ENCODE results near the gene TMEM87B. TPM values are rescaled to one million over a fixed set of nuclear protein-coding genes. Genes with fewer than 3 reads are reported as not detected.

TMEM87B gene
- total RNA-seq, 2 experiments from 2014 or later: 13.9 to 22.8 TPM

- ChIA-PET CTCF (ENCODE audit: unreplicated experiment) (no interaction called here), POLR2A (interaction anchor here (1.2 to 1.5 kb wide), 2 partner anchors 10 to 11 kb away, joined by 4 to 5 read pairs; no protein-coding TSS in a partner anchor)
- H2AFZ ChIP-seq (ENCODE audit: low read length): no peak overlapping the region
- H3K36me3 ChIP-seq (ENCODE audit: insufficient read depth, low read length): peaks cover 88% of the 10 kb centered on the region
- H3K27ac ChIP-seq (ENCODE audit: low read depth, low read length, poor library complexity, severe bottlenecking): no peak overlapping the region
- no peaks in the 10 kb centered on the region for H3K4me1 ChIP-seq (ENCODE audit: insufficient read depth, low read length, poor library complexity, severe bottlenecking)
- H3K9me3 ChIP-seq (ENCODE audit: low read length): 0 out of 2 replicates have a peak, but pooled peaks cover 5% of the 10 kb centered on the region
- no peak overlapping the region for H3K4me3 ChIP-seq (ENCODE audit: low read depth, low read length, poor library complexity, severe bottlenecking)
- H3K79me2 ChIP-seq (ENCODE audit: insufficient read depth, low read depth, low read length): peaks cover 16% of the 10 kb centered on the region; the same call in 1 of the 2 replicates
- intact Hi-C loops (cut with micrococcal nuclease; ENCODE audit: unreplicated experiment): no loop called here
- no peak for DNase-seq (ENCODE audit: low spot score)
- TF ChIP-seq EZH2phosphoT487 (IDR thresholded peaks at IDR 0.05; ENCODE audit: borderline replicate concordance, low read depth, low read length) (no peak), CTCF (conservative IDR thresholded peaks at IDR 0.05; ENCODE audit: low read length) (no peak)
- H3K9me2 ChIP-seq (ENCODE audit: insufficient read depth, low read length): no peaks in the 10 kb centered on the region
- BruUV-seq (replicated peaks): no TSS peak
- H3K4me2 ChIP-seq (ENCODE audit: low read length): no peak overlapping the region
- no peaks in the 10 kb centered on the region for H4K20me1 ChIP-seq (ENCODE audit: insufficient read depth, low read length)
Measured at GRCh38 chr2:112073875-112074274, 18.8 kb downstream of the TMEM87B start.

GRCh38 chr2:112074506-112074905 lies 19.4 kb downstream of the TMEM87B start:
- BruUV-seq (replicated peaks): no TSS peak
- H3K4me3 ChIP-seq (ENCODE audit: low read depth, low read length, poor library complexity, severe bottlenecking): no peak overlapping the region
- H3K4me2 ChIP-seq (ENCODE audit: low read length): no peak overlapping the region
- CTCF ChIA-PET (ENCODE audit: unreplicated experiment): no interaction called here
- no peak overlapping the region for H2AFZ ChIP-seq (ENCODE audit: low read length)
- H3K79me2 ChIP-seq (ENCODE audit: insufficient read depth, low read depth, low read length): peaks cover 16% of the 10 kb centered on the region; the same call in 1 of the 2 replicates
- DNase-seq (ENCODE audit: low spot score): no peak
- 0 out of 2 replicates have a peak, but pooled peaks cover 5% of the 10 kb centered on the region for H3K9me3 ChIP-seq (ENCODE audit: low read length)
- intact Hi-C loops (cut with micrococcal nuclease; ENCODE audit: unreplicated experiment): no loop called here
- no peaks in the 10 kb centered on the region for H3K9me2 ChIP-seq (ENCODE audit: insufficient read depth, low read length)
- no peak for TF ChIP-seq EZH2phosphoT487 (IDR thresholded peaks at IDR 0.05; ENCODE audit: borderline replicate concordance, low read depth, low read length)
- TF ChIP-seq CTCF (conservative IDR thresholded peaks at IDR 0.05; ENCODE audit: low read length): no peak
- H3K4me1 ChIP-seq (ENCODE audit: insufficient read depth, low read length, poor library complexity, severe bottlenecking): no peaks in the 10 kb centered on the region
- peaks cover 88% of the 10 kb centered on the region for H3K36me3 ChIP-seq (ENCODE audit: insufficient read depth, low read length)
- no peaks in the 10 kb centered on the region for H4K20me1 ChIP-seq (ENCODE audit: insufficient read depth, low read length)
- H3K27ac ChIP-seq (ENCODE audit: low read depth, low read length, poor library complexity, severe bottlenecking): no peak overlapping the region
- POLR2A ChIA-PET: interaction anchor here (1.2 to 1.5 kb wide), 2 partner anchors 10 to 12 kb away, joined by 4 to 5 read pairs; no protein-coding TSS in a partner anchor

GRCh38 chr2:112075490-112076260 lies 20.6 kb downstream of the TMEM87B start:
- no peak for DNase-seq (ENCODE audit: low spot score)
- Histone ChIP-seq H2AFZ (ENCODE audit: low read length) (no peak overlapping the region), H3K36me3 (ENCODE audit: insufficient read depth, low read length) (peaks cover 81% of the 10 kb centered on the region), H3K79me2 (ENCODE audit: insufficient read depth, low read depth, low read length) (peaks cover 16% of the 10 kb centered on the region; the same call in 1 of the 2 replicates), H3K4me3 (ENCODE audit: low read depth, low read length, poor library complexity, severe bottlenecking) (no peak overlapping the region), H3K9me3 (ENCODE audit: low read length) (0 out of 2 replicates have a peak, but pooled peaks cover 5% of the 10 kb centered on the region), H4K20me1 (ENCODE audit: insufficient read depth, low read length) (no peaks in the 10 kb centered on the region), H3K4me1 (ENCODE audit: insufficient read depth, low read length, poor library complexity, severe bottlenecking) (no peaks in the 10 kb centered on the region), H3K27ac (ENCODE audit: low read depth, low read length, poor library complexity, severe bottlenecking) (no peak overlapping the region), H3K9me2 (ENCODE audit: insufficient read depth, low read length) (no peaks in the 10 kb centered on the region), H3K4me2 (ENCODE audit: low read length) (no peak overlapping the region)
- ChIA-PET POLR2A (no interaction called here), CTCF (ENCODE audit: unreplicated experiment) (no interaction called here)
- intact Hi-C loops (cut with micrococcal nuclease; ENCODE audit: unreplicated experiment): no loop called here
- no peak for TF ChIP-seq EZH2phosphoT487 (IDR thresholded peaks at IDR 0.05; ENCODE audit: borderline replicate concordance, low read depth, low read length)
- no peak for TF ChIP-seq CTCF (conservative IDR thresholded peaks at IDR 0.05; ENCODE audit: low read length)
- no TSS peak for BruUV-seq (replicated peaks)

All from OCI-LY7 (cell line).